ENCODE results near the gene SYNM. TPM values are rescaled to one million over a fixed set of nuclear protein-coding genes. Genes with fewer than 3 reads are reported as not detected.
A peak's percentile ranks its signal among the peaks of the same experiment; 100 is the strongest.

SYNM gene
- total RNA-seq, 1 donor from 2014 or later, result 378 TPM

DNA sequence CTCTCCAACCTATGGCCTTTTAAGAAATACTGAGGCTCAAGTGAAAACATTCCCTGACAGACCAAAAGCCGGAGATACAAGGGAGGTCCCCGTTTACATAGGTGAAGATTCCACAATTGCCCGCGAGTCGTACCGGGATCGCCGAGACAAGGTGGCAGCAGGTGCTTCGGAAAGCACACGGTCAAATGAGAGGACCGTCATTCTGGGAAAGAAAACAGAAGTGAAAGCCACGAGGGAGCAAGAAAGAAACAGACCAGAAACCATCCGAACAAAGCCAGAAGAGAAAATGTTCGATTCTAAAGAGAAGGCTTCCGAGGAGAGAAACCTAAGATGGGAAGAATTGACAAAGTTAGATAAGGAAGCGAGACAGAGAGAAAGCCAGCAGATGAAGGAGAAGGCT lies 24.8 kb downstream of the SYNM start:
- Histone ChIP-seq H3K36me3 (peaks cover 68% of the 10 kb centered on the region), H3K4me1 (peaks cover 65% of the 10 kb centered on the region), H3K27ac (replicated peaks) (no peak overlapping the region), H3K4me3 (no peak overlapping the region), H3K9me3 (replicated peaks) (no peaks in the 10 kb centered on the region), H3K27me3 (ENCODE audit: low read depth) (no peaks in the 10 kb centered on the region)
- TF ChIP-seq, protein P1, sequence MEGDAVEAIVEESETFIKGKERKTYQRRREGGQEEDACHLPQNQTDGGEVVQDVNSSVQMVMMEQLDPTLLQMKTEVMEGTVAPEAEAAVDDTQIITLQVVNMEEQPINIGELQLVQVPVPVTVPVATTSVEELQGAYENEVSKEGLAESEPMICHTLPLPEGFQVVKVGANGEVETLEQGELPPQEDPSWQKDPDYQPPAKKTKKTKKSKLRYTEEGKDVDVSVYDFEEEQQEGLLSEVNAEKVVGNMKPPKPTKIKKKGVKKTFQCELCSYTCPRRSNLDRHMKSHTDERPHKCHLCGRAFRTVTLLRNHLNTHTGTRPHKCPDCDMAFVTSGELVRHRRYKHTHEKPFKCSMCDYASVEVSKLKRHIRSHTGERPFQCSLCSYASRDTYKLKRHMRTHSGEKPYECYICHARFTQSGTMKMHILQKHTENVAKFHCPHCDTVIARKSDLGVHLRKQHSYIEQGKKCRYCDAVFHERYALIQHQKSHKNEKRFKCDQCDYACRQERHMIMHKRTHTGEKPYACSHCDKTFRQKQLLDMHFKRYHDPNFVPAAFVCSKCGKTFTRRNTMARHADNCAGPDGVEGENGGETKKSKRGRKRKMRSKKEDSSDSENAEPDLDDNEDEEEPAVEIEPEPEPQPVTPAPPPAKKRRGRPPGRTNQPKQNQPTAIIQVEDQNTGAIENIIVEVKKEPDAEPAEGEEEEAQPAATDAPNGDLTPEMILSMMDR (IDR thresholded peaks at IDR 0.05; ENCODE audit: borderline replicate concordance), result no peak
- intact Hi-C loops (cut with micrococcal nuclease), result no loop called here
- no peak for DNase-seq

DNA sequence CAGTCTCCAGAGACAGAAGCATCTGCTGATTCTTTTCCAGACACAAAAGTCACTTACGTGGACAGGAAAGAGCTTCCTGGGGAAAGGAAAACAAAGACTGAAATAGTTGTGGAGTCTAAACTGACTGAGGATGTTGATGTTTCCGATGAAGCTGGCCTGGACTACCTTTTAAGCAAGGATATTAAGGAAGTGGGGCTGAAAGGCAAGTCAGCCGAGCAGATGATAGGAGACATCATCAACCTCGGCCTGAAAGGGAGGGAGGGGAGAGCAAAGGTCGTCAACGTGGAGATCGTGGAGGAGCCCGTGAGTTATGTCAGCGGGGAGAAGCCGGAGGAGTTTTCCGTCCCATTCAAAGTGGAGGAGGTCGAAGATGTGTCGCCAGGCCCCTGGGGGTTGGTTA lies 25.4 kb downstream of the SYNM start:
- intact Hi-C loops (cut with micrococcal nuclease), result no loop called here
- no peaks in the 10 kb centered on the region for H3K27me3 ChIP-seq (ENCODE audit: low read depth)
- H3K4me1 ChIP-seq, result peaks cover 65% of the 10 kb centered on the region
- H3K4me3 ChIP-seq, result no peak overlapping the region
- peaks cover 68% of the 10 kb centered on the region for H3K36me3 ChIP-seq
- no peaks in the 10 kb centered on the region for H3K9me3 ChIP-seq (replicated peaks)
- peak overlapping the region; percentile 53 for H3K27ac ChIP-seq (replicated peaks)
- TF ChIP-seq, protein P1 (IDR thresholded peaks at IDR 0.05; ENCODE audit: borderline replicate concordance), result no peak
- DNase-seq, result no peak

DNA sequence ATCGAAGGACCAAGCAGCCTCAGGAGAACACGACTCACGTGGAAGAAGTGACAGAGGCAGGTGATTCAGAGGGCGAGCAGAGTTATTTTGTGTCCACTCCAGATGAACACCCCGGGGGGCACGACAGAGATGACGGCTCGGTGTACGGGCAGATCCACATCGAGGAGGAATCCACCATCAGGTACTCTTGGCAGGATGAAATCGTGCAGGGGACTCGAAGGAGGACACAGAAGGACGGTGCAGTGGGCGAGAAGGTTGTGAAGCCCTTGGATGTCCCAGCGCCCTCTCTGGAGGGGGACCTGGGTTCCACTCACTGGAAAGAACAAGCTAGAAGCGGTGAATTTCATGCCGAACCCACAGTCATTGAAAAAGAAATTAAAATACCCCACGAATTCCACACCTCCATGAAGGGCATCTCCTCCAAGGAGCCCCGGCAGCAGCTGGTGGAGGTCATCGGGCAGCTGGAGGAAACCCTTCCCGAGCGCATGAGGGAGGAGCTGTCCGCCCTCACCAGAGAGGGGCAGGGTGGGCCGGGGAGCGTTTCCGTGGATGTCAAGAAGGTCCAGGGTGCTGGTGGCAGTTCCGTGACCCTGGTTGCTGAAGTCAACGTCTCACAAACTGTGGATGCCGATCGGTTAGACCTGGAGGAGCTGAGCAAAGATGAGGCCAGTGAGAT lies 26.0 kb downstream of the SYNM start:
- H3K4me3 ChIP-seq, result no peak overlapping the region
- TF ChIP-seq, protein P1 (IDR thresholded peaks at IDR 0.05; ENCODE audit: borderline replicate concordance), result no peak
- DNase-seq, result no peak
- no peaks in the 10 kb centered on the region for H3K9me3 ChIP-seq (replicated peaks)
- H3K27me3 ChIP-seq (ENCODE audit: low read depth), result no peaks in the 10 kb centered on the region
- peak overlapping the region; percentile 53 for H3K27ac ChIP-seq (replicated peaks)
- H3K36me3 ChIP-seq, result peaks cover 68% of the 10 kb centered on the region
- peaks cover 65% of the 10 kb centered on the region for H3K4me1 ChIP-seq
- intact Hi-C loops (cut with micrococcal nuclease), result no loop called here

DNA sequence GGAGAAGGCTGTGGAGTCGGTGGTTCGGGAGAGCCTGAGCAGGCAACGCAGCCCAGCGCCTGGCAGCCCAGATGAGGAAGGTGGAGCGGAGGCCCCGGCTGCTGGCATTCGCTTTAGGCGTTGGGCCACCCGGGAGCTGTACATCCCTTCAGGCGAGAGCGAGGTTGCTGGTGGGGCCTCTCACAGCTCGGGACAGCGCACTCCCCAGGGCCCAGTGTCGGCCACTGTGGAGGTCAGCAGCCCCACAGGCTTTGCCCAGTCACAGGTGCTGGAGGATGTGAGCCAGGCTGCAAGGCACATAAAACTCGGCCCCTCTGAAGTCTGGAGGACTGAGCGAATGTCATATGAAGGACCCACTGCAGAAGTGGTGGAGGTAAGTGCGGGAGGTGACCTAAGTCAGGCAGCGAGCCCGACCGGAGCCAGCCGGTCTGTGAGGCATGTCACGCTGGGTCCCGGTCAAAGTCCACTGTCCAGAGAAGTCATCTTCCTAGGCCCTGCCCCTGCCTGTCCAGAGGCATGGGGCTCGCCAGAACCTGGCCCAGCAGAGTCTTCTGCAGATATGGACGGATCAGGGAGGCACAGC lies 26.7 kb downstream of the SYNM start:
- Histone ChIP-seq H3K4me1 (peaks cover 65% of the 10 kb centered on the region), H3K4me3 (no peak overlapping the region), H3K36me3 (peaks cover 71% of the 10 kb centered on the region), H3K27ac (replicated peaks) (peak overlapping the region; percentile 53), H3K9me3 (replicated peaks) (no peaks in the 10 kb centered on the region), H3K27me3 (ENCODE audit: low read depth) (no peaks in the 10 kb centered on the region)
- DNase-seq, result no peak
- intact Hi-C loops (cut with micrococcal nuclease), result no loop called here
- TF ChIP-seq, protein P1 (IDR thresholded peaks at IDR 0.05; ENCODE audit: borderline replicate concordance), result no peak

DNA sequence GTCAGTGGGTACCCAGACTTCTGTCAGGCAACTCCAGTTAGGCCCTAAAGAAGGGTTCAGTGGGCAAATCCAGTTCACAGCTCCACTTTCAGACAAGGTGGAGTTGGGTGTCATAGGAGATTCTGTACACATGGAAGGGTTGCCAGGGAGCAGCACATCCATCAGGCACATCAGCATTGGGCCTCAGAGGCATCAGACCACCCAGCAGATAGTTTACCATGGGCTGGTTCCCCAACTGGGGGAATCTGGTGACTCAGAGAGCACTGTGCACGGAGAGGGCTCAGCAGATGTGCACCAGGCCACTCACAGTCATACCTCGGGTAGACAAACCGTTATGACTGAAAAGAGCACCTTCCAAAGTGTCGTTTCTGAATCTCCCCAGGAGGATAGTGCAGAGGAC lies 27.2 kb downstream of the SYNM start:
- no peaks in the 10 kb centered on the region for H3K27me3 ChIP-seq (ENCODE audit: low read depth)
- TF ChIP-seq, protein P1 (IDR thresholded peaks at IDR 0.05; ENCODE audit: borderline replicate concordance), result no peak
- intact Hi-C loops (cut with micrococcal nuclease), result no loop called here
- H3K9me3 ChIP-seq (replicated peaks), result no peaks in the 10 kb centered on the region
- peaks cover 65% of the 10 kb centered on the region for H3K4me1 ChIP-seq
- peaks cover 71% of the 10 kb centered on the region for H3K36me3 ChIP-seq
- H3K4me3 ChIP-seq, result no peak overlapping the region
- DNase-seq, result no peak
- H3K27ac ChIP-seq (replicated peaks), result peak overlapping the region; percentile 53
